IMR-90 (cell line): ENCODE results near the gene CSN1S1. TPM values are rescaled to one million over a fixed set of nuclear protein-coding genes. Genes with fewer than 3 reads are reported as not detected.

ENCODE experiments used
- ATAC-seq: fragments of 200-7000 bp; cut with Tn5 transposase; 2 replicates; pipeline ENCODE4 v1.9.1; 2020; ENCODE audit warnings: low read depth, mild to moderate bottlenecking, moderate library complexity
- BruUV-seq: library from RNA; stranded (reverse); fragments of 400-500 nt; replicated peaks from 2 replicates; lab custom pipeline; 2021; lab: Mats Ljungman, UMichigan
- CTCF ChIA-PET: fragments of 300-600 bp; formaldehyde crosslinking; extraction: SDS; loops from one replicate; lab custom pipeline; 2021; ENCODE audit warnings: antibody characterized with exemption; lab: Yijun Ruan, JAX
- POLR2A ChIA-PET: fragments of 300-600 bp; sonication (Branson Sonifier 250); formaldehyde crosslinking; loops from one replicate; lab custom pipeline; 2022; ENCODE audit warnings: antibody characterized with exemption; ENCODE audit not compliant: unreplicated experiment; lab: Charles Lee
- DNase-seq: peaks from one replicate; pipeline ENCODE4 v3.0.0; 2013
- H2AFZ ChIP-seq: replicated peaks from 2 replicates; pipeline ENCODE3; 2013; ENCODE audit warnings: low read length, mild to moderate bottlenecking; ENCODE audit not compliant: poor library complexity
- H2AK5ac ChIP-seq: 2 replicates; pipeline ENCODE4 v1.6.1; 2013; ENCODE audit warnings: low read depth, low read length, inconsistent platforms
- H2AK9ac ChIP-seq: replicated peaks from 2 replicates; pipeline ENCODE3; 2013; ENCODE audit warnings: mild to moderate bottlenecking, low read depth, low read length, moderate library complexity; ENCODE audit not compliant: poor library complexity
- H2BK120ac ChIP-seq: 2 replicates; pipeline ENCODE4 v1.6.1; 2013; ENCODE audit warnings: low read depth, low read length, inconsistent platforms
- H2BK15ac ChIP-seq: 3 replicates; pipeline ENCODE4 v1.6.1; 2013; ENCODE audit warnings: low read depth, low read length, inconsistent platforms
- H2BK20ac ChIP-seq: 2 replicates; pipeline ENCODE4 v1.6.1; 2013; ENCODE audit warnings: low read depth, mild to moderate bottlenecking, inconsistent platforms, low read length, moderate library complexity
- H2BK5ac ChIP-seq: 2 replicates; pipeline ENCODE4 v1.6.1; 2013; ENCODE audit warnings: mild to moderate bottlenecking, low read depth, low read length, inconsistent platforms; ENCODE audit not compliant: poor library complexity, severe bottlenecking
- H3K14ac ChIP-seq: replicated peaks from 2 replicates; pipeline ENCODE4 v1.6.1; 2013; ENCODE audit warnings: low read depth, low read length, inconsistent platforms
- H3K18ac ChIP-seq: 2 replicates; pipeline ENCODE4 v1.6.1; 2013; ENCODE audit warnings: low read depth, low read length, control low read depth
- H3K23ac ChIP-seq: 2 replicates; pipeline ENCODE4 v1.6.1; 2013; ENCODE audit warnings: low read depth, low read length, inconsistent platforms
- H3K27ac ChIP-seq: 2 replicates; pipeline ENCODE4 v1.5.1; 2013; ENCODE audit warnings: mild to moderate bottlenecking, control low read depth, low read length; ENCODE audit not compliant: insufficient read depth
- H3K27me3 ChIP-seq: 2 replicates; pipeline ENCODE4 v1.6.1; 2013; ENCODE audit warnings: low read length; ENCODE audit not compliant: control insufficient read depth, insufficient read depth
- H3K36me3 ChIP-seq: 2 replicates; pipeline ENCODE4 v1.6.1; 2013; ENCODE audit warnings: low read length, mixed read lengths; ENCODE audit not compliant: control insufficient read depth, insufficient read depth
- H3K4ac ChIP-seq: 2 replicates; pipeline ENCODE4 v1.6.1; 2013; ENCODE audit warnings: low read depth, low read length, inconsistent platforms
- H3K4me1 ChIP-seq: 2 replicates; pipeline ENCODE4 v1.6.1; 2013; ENCODE audit warnings: low read length, mixed read lengths; ENCODE audit not compliant: control insufficient read depth, insufficient read depth
- H3K4me2 ChIP-seq: 2 replicates; pipeline ENCODE4 v1.6.1; 2013; ENCODE audit warnings: low read depth, mild to moderate bottlenecking, control low read depth, low read length, moderate library complexity
- H3K4me3 ChIP-seq: 2 replicates; pipeline ENCODE4 v1.5.1; 2013; ENCODE audit warnings: low read depth, mild to moderate bottlenecking, control low read depth, low read length, moderate library complexity; ENCODE audit not compliant: insufficient read depth
- H3K56ac ChIP-seq: 2 replicates; pipeline ENCODE4 v1.6.1; 2013; ENCODE audit warnings: low read length, inconsistent platforms; ENCODE audit not compliant: insufficient read depth; ENCODE audit errors: extremely low read depth
- H3K79me1 ChIP-seq, 2 experiments: 2 replicates each; pipeline ENCODE4 v1.6.1; 2013; ENCODE audit warnings: low read length in 2 of 2, inconsistent platforms in 1 of 2, low read depth in 1 of 2
- H3K9ac ChIP-seq: 2 replicates; pipeline ENCODE4 v1.6.1; 2013; ENCODE audit warnings: low read depth, low read length, control low read depth
- H3K9me1 ChIP-seq: 2 replicates; pipeline ENCODE4 v1.6.1; 2013; ENCODE audit warnings: low read length, inconsistent platforms; ENCODE audit not compliant: insufficient read depth
- H3K9me3 ChIP-seq: 2 replicates; pipeline ENCODE4 v1.6.1; 2013; ENCODE audit warnings: low read length; ENCODE audit not compliant: control insufficient read depth, insufficient read depth
- H4K20me1 ChIP-seq: 2 replicates; pipeline ENCODE4 v1.6.1; 2013; ENCODE audit warnings: low read length, inconsistent platforms; ENCODE audit not compliant: insufficient read depth
- H4K5ac ChIP-seq: 2 replicates; pipeline ENCODE4 v1.6.1; 2013; ENCODE audit warnings: mild to moderate bottlenecking, low read depth, low read length, control low read depth
- H4K8ac ChIP-seq, 2 experiments: 2 replicates each; pipeline ENCODE4 v1.6.1; 2013; ENCODE audit warnings: low read depth in 2 of 2, low read length in 2 of 2, control low read depth in 1 of 2, inconsistent platforms in 1 of 2
- H4K91ac ChIP-seq: 2 replicates; pipeline ENCODE4 v1.6.1; 2013; ENCODE audit warnings: low read depth, low read length, inconsistent platforms; ENCODE audit not compliant: insufficient read depth
- CEBPB ChIP-seq: IDR thresholded peaks from 2 replicates; pipeline ENCODE4 v1.6.1; 2012; ENCODE audit warnings: low read depth, low read length, improper control_type of control experiment
- RCOR1 ChIP-seq: IDR thresholded peaks from 2 replicates; pipeline ENCODE4 v1.6.1; 2012; ENCODE audit warnings: mild to moderate bottlenecking, low read length, improper control_type of control experiment; ENCODE audit not compliant: insufficient replicate concordance
- WGBS, 2 experiments: methylation state at CpG; one replicate each; pipeline versions ENCODE4 v1.1.5 to v1.1.7; 2013; ENCODE audit warnings: missing lambda C conversion rate in 2 of 2; ENCODE audit not compliant: insufficient read length in 1 of 2; ENCODE audit errors: extremely low coverage in 2 of 2; 5-methylcytosine and 5-hydroxymethylcytosine counted together
- dilution Hi-C: fragments of 300-500 bp; cut with HindIII; formaldehyde crosslinking; loops from one replicate; pipeline ENCODE4 v1.14.3; 2018; ENCODE audit warnings: low sequenced_read_pairs; ENCODE audit not compliant: unreplicated experiment
- in situ Hi-C: fragments of 300-500 bp; cut with MboI; formaldehyde crosslinking; loops from 3 replicates; pipeline ENCODE4 v1.14.3; 2019; ENCODE audit warnings: low sequenced_read_pairs, inconsistent platforms, mixed read lengths
- intact Hi-C: fragments of 100-400 bp; cut with micrococcal nuclease; formaldehyde crosslinking; loops from 2 replicates; pipeline ENCODE4 v1.10.0; 2022
- polyA plus RNA-seq, 3 experiments: library from polyadenylated mRNA; depleted of rRNA; stranded (reverse); fragments of >200 nt; gene quantifications; 2 replicates each; pipeline ENCODE4 v1.2.3, GENCODE V29; 2012; ENCODE audit warnings: low replicate concordance in 1 of 3
- total RNA-seq: library from RNA; depleted of rRNA; stranded (reverse); fragments of >200 nt; gene quantifications from 2 replicates; pipeline ENCODE4 v1.2.3, GENCODE V29; 2012

CSN1S1 gene
- total and polyA plus RNA-seq, 2 of the 4 experiments (the other 2 are of a cell fraction): not detected

GRCh38 chr4:69991016-69991415, 60.1 kb downstream of the CSN1S1 start:
- Histone ChIP-seq H3K27me3 (no peaks in the 10 kb centered on the region), H3K4me1 (no peaks in the 10 kb centered on the region), H2AFZ (no peak overlapping the region), H3K27ac (no peak overlapping the region), H3K4me3 (no peak overlapping the region), H3K23ac (no peak overlapping the region), H3K18ac (no peak overlapping the region), H2AK5ac (no peak overlapping the region), H2AK9ac (no peak overlapping the region), H4K8ac (no peak overlapping the region), H3K4ac (no peak overlapping the region), H3K36me3 (no peaks in the 10 kb centered on the region), H2BK120ac (no peak overlapping the region), H4K20me1 (no peaks in the 10 kb centered on the region), H4K91ac (no peak overlapping the region), H3K9ac (no peak overlapping the region), H3K9me1 (no peaks in the 10 kb centered on the region), H3K9me3 (no peaks in the 10 kb centered on the region), H3K4me2 (no peak overlapping the region), H2BK5ac (no peak overlapping the region), H3K79me1 (no peaks in the 10 kb centered on the region), H3K14ac (no peak overlapping the region), H2BK20ac (no peak overlapping the region), H4K5ac (no peak overlapping the region), H3K56ac (no peak overlapping the region), H2BK15ac (no peak overlapping the region)
- 80% methylated on average over 2 of the region's 4 CpGs; no CpG with 5 or more reads in 1 of the 2 experiments for WGBS, 2 experiments
- POLR2A ChIA-PET: no interaction called here
- CTCF ChIA-PET: no interaction called here
- TF ChIP-seq CEBPB (no peak), RCOR1 (no peak)
- dilution Hi-C loops: no loop called here
- intact Hi-C loops: no loop called here
- no peak for DNase-seq
- BruUV-seq: no TSS peak
- in situ Hi-C loops: no loop called here
- no peak for ATAC-seq
